Adrenal gland (tissue), 12 donors: Measurements from ENCODE around the gene RFT1. TPM values are rescaled to one million over a fixed set of nuclear protein-coding genes. Genes with fewer than 3 reads are reported as not detected.

Experiments used
- DNase-seq, 7 donors: peaks; one replicate each; pipeline ENCODE4 v3.0.0-alpha.2; 2019 to 2020
- H3K27ac ChIP-seq, 5 donors: fragments of 200-600 bp; sonication (generic) in 4 of 5; 1 replicate in 3 of 5; 2 replicates in 2 of 5; pipeline versions ENCODE4 v1.5.1 to v1.8.0; 2016 to 2020; ENCODE audit warnings: mild to moderate bottlenecking in 1 of 5
- H3K27me3 ChIP-seq: fragments of 200-600 bp; 2 replicates; pipeline ENCODE4 v1.8.0; 2021
- H3K36me3 ChIP-seq, 2 donors: fragments of 200-600 bp; replicated peaks in 1 of 2; 1 replicate in 1 of 2; 2 replicates in 1 of 2; pipeline versions ENCODE4 v1.5.1 to v1.8.0; 2018 to 2022
- H3K4me1 ChIP-seq, 2 donors: fragments of 200-600 bp; replicated peaks in 1 of 2; 1 replicate in 1 of 2; 2 replicates in 1 of 2; pipeline versions ENCODE4 v1.5.1 to v1.8.0; 2018 to 2021
- H3K4me3 ChIP-seq, 4 donors: fragments of 200-600 bp; sonication (generic) in 3 of 4; one replicate each; pipeline ENCODE4 v1.5.1; 2016 to 2018
- H3K9me3 ChIP-seq, 3 donors: fragments of 200-600 bp; sonication (generic) in 1 of 3; replicated peaks in 1 of 3; 1 replicate in 2 of 3; 2 replicates in 1 of 3; pipeline versions ENCODE4 v1.5.1 to v1.8.0; 2016 to 2021
- CTCF ChIP-seq, 6 experiments: fragments of 450-650 bp in 4 of 6; fragments of 200-600 bp in 2 of 6; sonication (generic) in 1 of 6; IDR thresholded peaks; 1 replicate in 5 of 6; 2 replicates in 1 of 6; pipeline versions ENCODE4 v1.5.1 to v1.8.0; 2016 to 2021; ENCODE audit warnings: antibody characterized with exemption in 6 of 6, mild to moderate bottlenecking in 2 of 6, moderate library complexity in 1 of 6
- POLR2A ChIP-seq, 2 donors: fragments of 450-650 bp; IDR thresholded peaks; one replicate each; pipeline ENCODE4 v1.6.1; 2017; ENCODE audit warnings: antibody characterized with exemption in 2 of 2, mild to moderate bottlenecking in 2 of 2, moderate library complexity in 1 of 2
- WGBS, 4 donors: extraction: QIAGEN DNeasy Blood & Tissue Kit in 2 of 4; methylation state at CpG; one replicate each; pipeline versions ENCODE4 v1.1.5 to v1.1.7; 2013 to 2017; 5-methylcytosine and 5-hydroxymethylcytosine counted together
- intact Hi-C, 2 donors: fragments of 100-400 bp; cut with DNase I; formaldehyde crosslinking; loops; one replicate each; pipeline versions ENCODE4 v1.14.1 to v1.15.0; 2022 to 2023
- polyA plus RNA-seq, 3 donors: library from polyadenylated mRNA; stranded (reverse); fragments of 200-250 nt in 2 of 3; fragments of 350-450 nt in 1 of 3; fragmentation: Illumina TruSeq in 1 of 3; extraction: RNeasy Lipid Tissue Mini Kit (QIAGEN cat#74804) in 1 of 3; gene quantifications; one replicate each; pipeline ENCODE4 v1.2.3, GENCODE V29; 2013 to 2014
- total RNA-seq, 9 donors: library from RNA; depleted of rRNA in 4 of 9; stranded (reverse); fragments of >200 nt in 4 of 9; fragments of 120-200 nt in 1 of 9; fragmentation: NEBNext Ultra II Directional in 1 of 9; extraction: Animal tissue kit (Norgen Biotek cat#: 25700) in 1 of 9; gene quantifications; one replicate each; pipeline versions ENCODE4 v1.1.0 to v1.2.4, GENCODE V29; 2013 to 2023
- donor health status: healthy with polysubstance abuse.
- donor health status: Bipolar disorder and iron deficiency.
- donor health status: DM: yes; HTN: yes; CAD: no.
- donor health status: DM: no; HTN: no; CAD: no.
- donor health status: DM: no; HTN: no; CAD: no.
- donor health status: DM: yes; HTN: yes; CAD: no.

The RFT1 gene
- total and polyA plus RNA-seq, 12 donors = 6.7 to 34.5 (median 20.4) TPM

- Histone ChIP-seq H3K27me3 (no peaks in the 10 kb centered on the region), H3K9me3 (no peaks in the 10 kb centered on the region), H3K4me1 (peaks cover 0 to 7% of the 10 kb centered on the region in 2 donors), H3K27ac (no peak overlapping the region), H3K36me3 (peaks cover 0 to 40% of the 10 kb centered on the region in 2 donors), H3K4me3 (no peak overlapping the region)
- WGBS, 4 donors = 69 to 77% (median 72%) methylated on average over 14 to 16 of the region's 16 CpGs
- DNase-seq = no peak
- intact Hi-C loops = no loop called here
- TF ChIP-seq CTCF (IDR thresholded peaks at IDR 0.05) = no peak
- TF ChIP-seq POLR2A (IDR thresholded peaks at IDR 0.05) = no peak
These were observed 26.6 kb downstream of the RFT1 start for GRCh38 chr3:53103397-53104296.

- TF ChIP-seq CTCF (IDR thresholded peaks at IDR 0.05) (no peak), POLR2A (IDR thresholded peaks at IDR 0.05) (no peak)
- no peaks in the 10 kb centered on the region for H3K9me3 ChIP-seq
- WGBS, 4 donors = 78 to 89% (median 79%) methylated on average over 3 to 6 of the region's 6 CpGs
- H3K4me3 ChIP-seq = no peak overlapping the region
- DNase-seq = peak in 1 of 7 donors; percentile 17
- H3K36me3 ChIP-seq = peaks cover 0 to 40% of the 10 kb centered on the region in 2 donors
- H3K27me3 ChIP-seq = no peaks in the 10 kb centered on the region
- no peak overlapping the region for H3K27ac ChIP-seq
- H3K4me1 ChIP-seq = peaks cover 0 to 7% of the 10 kb centered on the region in 2 donors
- intact Hi-C loops = no loop called here
These were observed 27.6 kb downstream of the RFT1 start for GRCh38 chr3:53102601-53103147.

- Histone ChIP-seq H3K4me1 (peaks cover 0 to 7% of the 10 kb centered on the region in 2 donors), H3K9me3 (no peaks in the 10 kb centered on the region), H3K4me3 (no peak overlapping the region), H3K27me3 (no peaks in the 10 kb centered on the region), H3K36me3 (peaks cover 0 to 40% of the 10 kb centered on the region in 2 donors), H3K27ac (no peak overlapping the region)
- WGBS, 4 donors = 92 to 95% (median 94%) methylated on average over 12 of the region's 12 CpGs
- intact Hi-C loops = no loop called here
- DNase-seq = no peak
- no peak for TF ChIP-seq POLR2A (IDR thresholded peaks at IDR 0.05)
- no peak for TF ChIP-seq CTCF (IDR thresholded peaks at IDR 0.05)
These were observed 28.3 kb downstream of the RFT1 start for GRCh38 chr3:53101956-53102355.

- TF ChIP-seq CTCF (IDR thresholded peaks at IDR 0.05) (no peak), POLR2A (IDR thresholded peaks at IDR 0.05) (no peak)
- H3K27ac ChIP-seq = no peak overlapping the region
- intact Hi-C loops = no loop called here
- H3K36me3 ChIP-seq = peaks cover 0 to 39% of the 10 kb centered on the region in 2 donors
- peaks cover 0 to 7% of the 10 kb centered on the region in 2 donors for H3K4me1 ChIP-seq
- H3K9me3 ChIP-seq = no peaks in the 10 kb centered on the region
- 78 to 91% (median 82%) methylated on average over 6 to 12 of the region's 12 CpGs for WGBS, 4 donors
- no peaks in the 10 kb centered on the region for H3K27me3 ChIP-seq
- no peak overlapping the region for H3K4me3 ChIP-seq
- DNase-seq = no peak
These were observed 29.3 kb downstream of the RFT1 start for GRCh38 chr3:53100818-53101466.
